GM20000 (cell line): Measurements from ENCODE around the gene PARP3.

ENCODE experiments used
- DNase-seq: peaks from one replicate; pipeline ENCODE4 v3.0.0; 2012; ENCODE audit warnings: low spot score
- CTCF ChIP-seq: IDR thresholded peaks from 2 replicates; pipeline ENCODE4 v1.5.1; 2012; ENCODE audit warnings: mild to moderate bottlenecking, control low read depth; ENCODE audit errors: extremely low read depth, missing control alignments

PARP3 gene

GRCh38 chr3:51930439-51930838, 11.7 kb upstream of the PARP3 start:
- peak; percentile 3 for DNase-seq
- no peak for TF ChIP-seq CTCF

- no peak for TF ChIP-seq CTCF
- no peak for DNase-seq
Measured at GRCh38 chr3:51931756-51932155, 10.4 kb upstream of the PARP3 start.

- peak; percentile 4 for DNase-seq
- no peak for TF ChIP-seq CTCF
Measured at GRCh38 chr3:51932471-51933370, 9.4 kb upstream of the PARP3 start.

- no peak for DNase-seq
- TF ChIP-seq CTCF, result no peak
Measured at GRCh38 chr3:51933471-51934138, 8.6 kb upstream of the PARP3 start.

GRCh38 chr3:51934139-51934850, 7.9 kb upstream of the PARP3 start:
- DNase-seq, result no peak
- TF ChIP-seq CTCF, result no peak

GRCh38 chr3:51934991-51935885, 6.9 kb upstream of the PARP3 start:
- no peak for TF ChIP-seq CTCF
- no peak for DNase-seq
